ENCODE data around the gene PLCH2.

PLCH2 gene

DNA sequence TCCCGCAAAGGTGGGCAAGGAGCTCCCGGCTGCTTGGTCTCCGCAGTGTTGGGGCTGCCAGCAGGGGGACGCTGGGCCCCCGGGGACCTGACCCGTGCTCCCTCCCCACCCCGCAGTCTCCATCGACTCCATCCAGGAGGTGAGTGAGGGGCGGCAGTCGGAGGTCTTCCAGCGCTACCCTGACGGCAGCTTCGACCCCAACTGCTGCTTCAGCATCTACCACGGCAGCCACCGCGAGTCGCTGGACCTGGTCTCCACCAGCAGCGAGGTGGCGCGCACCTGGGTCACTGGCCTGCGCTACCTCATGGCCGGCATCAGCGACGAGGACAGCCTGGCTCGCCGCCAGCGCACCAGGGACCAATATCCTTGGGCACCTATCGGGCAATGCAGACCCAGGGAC, 3.5 kb downstream of the PLCH2 start:
- no peak for DNase-seq (ENCODE audit: low read depth)

DNA sequence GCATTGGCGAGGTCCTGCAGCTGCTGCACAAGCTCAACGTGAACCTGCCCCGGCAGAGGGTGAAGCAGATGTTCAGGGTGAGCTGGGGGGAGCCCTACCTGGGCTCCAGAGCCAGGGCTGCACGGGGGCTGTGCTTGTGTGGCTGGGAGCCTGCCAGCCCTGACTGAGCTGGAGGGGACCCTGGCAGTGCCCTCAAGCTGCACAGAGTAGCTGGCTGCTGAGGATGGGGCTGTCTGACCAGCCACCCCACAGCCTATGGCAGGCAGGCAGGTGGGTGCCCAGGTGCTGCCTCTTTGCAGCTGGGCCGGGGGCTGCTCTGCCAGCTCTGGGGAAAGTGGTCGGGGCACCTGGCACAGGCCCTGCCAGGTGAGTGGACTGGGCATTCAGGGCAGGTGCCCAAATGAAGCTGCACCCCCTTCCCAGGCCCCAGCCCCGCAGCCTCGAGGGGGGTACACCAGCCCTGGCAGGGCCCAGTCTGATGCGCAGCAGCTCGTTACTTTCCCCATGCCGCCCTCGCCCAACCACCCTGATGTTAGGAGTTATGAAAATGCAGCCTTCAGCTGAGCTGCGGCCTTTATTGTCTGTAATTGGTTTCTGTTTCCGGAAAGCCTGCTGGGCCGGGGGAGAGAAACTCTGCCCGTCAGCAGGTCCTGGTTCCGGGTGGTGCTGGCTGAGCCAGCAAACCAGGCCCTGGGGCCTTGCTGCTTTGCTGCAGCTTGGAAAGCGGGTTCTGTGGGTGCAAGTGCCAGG, 4.3 kb downstream of the PLCH2 start:
- no peak for DNase-seq (ENCODE audit: low read depth)

GRCh38 chr1:2480986-2481364, 4.9 kb downstream of the PLCH2 start:
- DNase-seq (ENCODE audit: low read depth) = no peak

GRCh38 chr1:2481885-2482284, 5.8 kb downstream of the PLCH2 start:
- DNase-seq (ENCODE audit: low read depth) = no peak

GRCh38 chr1:2482588-2482987, 6.5 kb downstream of the PLCH2 start:
- DNase-seq (ENCODE audit: low read depth) = no peak

- no peak for DNase-seq (ENCODE audit: low read depth)
Observed at GRCh38 chr1:2483026-2483425, 6.9 kb downstream of the PLCH2 start.

DNA sequence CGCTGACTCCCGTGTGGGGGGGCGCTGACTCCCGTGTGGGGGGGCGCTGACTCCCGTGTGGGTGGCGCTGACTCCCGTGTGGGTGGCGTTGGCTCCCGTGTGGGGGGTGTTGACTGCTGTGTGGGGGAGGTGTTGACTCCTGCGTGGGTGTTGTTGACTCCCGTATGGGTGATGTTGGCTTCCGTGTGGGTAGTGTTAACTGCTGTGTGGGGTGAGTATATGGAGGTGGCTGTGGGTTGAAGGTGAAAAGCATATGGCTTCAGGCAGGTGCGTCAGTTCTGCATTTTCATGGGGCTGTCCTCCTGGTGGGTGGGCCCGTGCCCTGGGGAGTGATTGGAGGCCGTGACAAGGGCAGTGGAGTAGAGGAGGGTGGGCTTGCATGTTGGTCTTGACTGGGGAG, 7.9 kb downstream of the PLCH2 start:
- DNase-seq (ENCODE audit: low read depth) = no peak

GRCh38 chr1:2486041-2486440, 10.0 kb downstream of the PLCH2 start:
- no peak for DNase-seq (ENCODE audit: low read depth)

DNA sequence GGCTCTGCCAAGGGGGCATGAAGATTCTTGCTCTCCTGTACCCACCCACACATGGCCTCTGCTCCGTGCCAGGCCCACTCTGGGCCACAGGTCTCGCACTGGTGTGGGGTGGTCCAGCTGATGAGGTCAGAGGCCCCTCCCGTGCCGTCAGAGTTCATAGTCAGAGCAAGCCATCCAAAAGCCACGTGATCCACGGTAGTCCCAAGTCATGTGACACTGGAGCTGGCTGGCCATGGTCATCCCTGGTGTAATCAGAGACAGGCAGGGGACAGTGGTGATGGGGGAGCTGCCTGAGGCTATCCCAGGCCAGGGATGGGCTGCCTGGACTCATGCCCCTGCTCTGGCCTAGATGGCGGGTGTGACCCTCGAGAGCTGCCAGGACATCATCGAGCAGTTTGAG, 10.5 kb downstream of the PLCH2 start:
- DNase-seq (ENCODE audit: low read depth) = no peak

GRCh38 chr1:2488688-2489087, 12.6 kb downstream of the PLCH2 start:
- DNase-seq (ENCODE audit: low read depth) = no peak

DNA sequence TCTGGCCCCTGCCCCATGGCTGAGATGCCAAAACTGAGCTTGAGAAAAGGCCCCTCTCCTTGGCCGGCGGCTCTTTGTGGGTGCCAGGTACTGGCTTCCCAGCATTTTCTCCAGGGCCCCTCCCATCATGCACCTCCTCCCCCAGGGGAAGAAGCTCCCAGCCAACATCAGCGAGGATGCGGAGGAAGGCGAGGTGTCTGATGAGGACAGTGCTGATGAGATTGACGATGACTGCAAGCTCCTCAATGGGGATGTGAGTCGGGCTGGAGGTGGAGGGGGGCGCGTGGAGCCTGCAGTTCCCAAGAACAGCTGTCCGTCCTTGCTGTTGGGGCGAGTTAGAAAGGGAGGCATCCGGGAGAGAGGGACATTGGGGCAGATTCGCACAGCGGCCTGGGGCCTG, 13.5 kb downstream of the PLCH2 start:
- no peak for DNase-seq (ENCODE audit: low read depth)

- no peak for DNase-seq (ENCODE audit: low read depth)
Observed at GRCh38 chr1:2492091-2492490, 16.0 kb downstream of the PLCH2 start.

- DNase-seq (ENCODE audit: low read depth) = no peak
Observed at GRCh38 chr1:2493218-2493617, 17.1 kb downstream of the PLCH2 start.

DNA sequence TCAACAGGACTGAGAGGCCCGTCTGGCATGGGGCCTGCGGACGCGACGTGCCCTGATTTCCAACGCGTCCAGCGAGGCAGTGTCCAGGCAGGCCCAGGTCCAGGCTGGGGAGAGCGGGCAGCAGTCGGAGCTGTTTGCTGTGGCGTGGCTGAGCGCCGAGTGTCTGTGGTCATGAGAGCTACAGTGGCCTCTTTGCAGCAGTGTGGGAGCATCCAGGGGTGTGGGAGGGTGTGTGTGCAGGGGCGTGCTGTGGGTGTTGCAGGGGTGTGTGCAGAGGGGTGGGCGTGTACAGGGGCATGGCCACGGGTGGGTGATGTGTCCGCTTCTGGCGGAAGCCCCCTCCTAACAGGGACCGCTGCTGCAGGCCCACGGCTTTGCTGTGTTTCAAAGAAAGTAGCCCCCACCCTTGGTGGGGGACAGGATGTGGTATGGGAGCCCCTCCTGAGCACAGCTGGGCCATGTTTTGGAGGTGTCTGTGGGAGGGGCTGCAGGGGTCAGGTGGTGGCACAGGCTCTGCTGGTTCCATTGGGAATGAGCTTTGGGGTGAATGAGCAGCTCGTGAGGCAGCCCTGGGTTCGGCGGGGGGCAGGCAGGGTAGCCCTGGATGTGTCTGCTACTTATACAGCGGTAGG, 17.7 kb downstream of the PLCH2 start:
- no peak for DNase-seq (ENCODE audit: low read depth)

DNA sequence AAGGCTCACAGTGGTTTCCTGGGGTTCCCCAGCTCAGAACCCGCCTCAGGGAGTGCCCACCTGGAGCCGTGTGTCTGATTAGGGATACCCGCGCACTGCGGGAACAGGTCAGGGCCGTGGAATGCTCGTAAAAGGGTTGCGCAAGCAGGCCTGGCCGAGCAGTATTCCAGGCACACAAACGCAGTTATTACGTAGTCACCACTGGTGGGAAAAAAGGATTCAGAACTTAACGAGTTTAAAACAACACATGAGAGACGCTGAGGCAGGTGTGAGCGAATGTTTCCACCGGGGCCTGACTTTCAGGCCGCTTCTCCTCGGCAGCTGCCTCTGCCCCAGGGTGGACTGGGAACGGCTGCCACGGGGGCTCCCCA, 18.2 kb downstream of the PLCH2 start:
- no peak for DNase-seq (ENCODE audit: low read depth)

- no peak for DNase-seq (ENCODE audit: low read depth)
Observed at GRCh38 chr1:2495026-2495425, 18.9 kb downstream of the PLCH2 start.

DNA sequence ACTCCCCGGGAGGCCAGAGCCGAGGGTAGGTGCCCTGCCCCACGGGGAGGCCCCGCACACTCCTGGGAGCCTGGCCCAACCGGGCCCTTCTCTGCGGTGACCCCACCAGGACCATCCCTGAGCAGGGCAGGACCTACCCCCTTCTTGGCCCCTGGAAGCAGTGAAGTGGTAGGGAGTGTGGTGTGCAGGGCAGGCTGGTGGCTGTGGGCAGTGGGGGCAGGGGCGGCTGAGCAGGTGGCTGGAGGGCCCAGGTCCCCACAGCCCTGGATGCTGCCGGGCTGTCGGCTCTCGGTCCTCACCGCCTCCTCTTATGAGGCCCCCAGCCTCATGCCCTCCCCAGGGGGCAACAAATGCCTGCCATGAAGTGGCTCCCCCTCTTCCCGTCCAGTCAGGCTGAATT, 19.5 kb downstream of the PLCH2 start:
- DNase-seq (ENCODE audit: low read depth) = no peak

DNA sequence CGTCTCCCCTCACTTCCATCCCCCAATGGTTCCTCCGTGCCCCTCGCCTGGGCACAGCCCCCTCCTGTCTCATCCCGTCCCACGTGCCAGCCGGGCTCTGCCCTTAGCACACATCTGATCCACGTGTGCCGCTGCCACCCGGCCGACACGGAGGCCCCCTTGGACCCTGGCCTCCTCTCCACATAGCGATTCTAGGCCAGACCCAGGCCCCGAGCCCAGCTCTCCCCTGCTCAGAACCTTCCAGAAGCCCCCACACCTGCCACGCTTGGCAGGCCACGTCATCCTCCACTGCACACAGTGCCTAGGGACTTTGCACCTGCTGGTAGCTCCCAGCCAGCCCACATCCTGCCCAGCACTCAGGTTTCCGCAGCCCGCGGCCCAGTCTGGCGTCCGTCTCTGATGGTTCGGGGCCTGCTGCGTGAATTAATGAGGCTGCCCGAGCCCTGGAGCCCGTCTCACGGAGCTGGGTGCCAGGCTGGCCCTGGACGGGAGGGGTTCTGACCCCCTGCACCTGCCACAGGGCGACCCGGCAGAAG, 20.1 kb downstream of the PLCH2 start:
- DNase-seq (ENCODE audit: low read depth) = no peak

GRCh38 chr1:2496746-2497145, 20.7 kb downstream of the PLCH2 start:
- DNase-seq (ENCODE audit: low read depth) = no peak

GRCh38 chr1:2497891-2498290, 21.8 kb downstream of the PLCH2 start:
- no peak for DNase-seq (ENCODE audit: low read depth)

DNA sequence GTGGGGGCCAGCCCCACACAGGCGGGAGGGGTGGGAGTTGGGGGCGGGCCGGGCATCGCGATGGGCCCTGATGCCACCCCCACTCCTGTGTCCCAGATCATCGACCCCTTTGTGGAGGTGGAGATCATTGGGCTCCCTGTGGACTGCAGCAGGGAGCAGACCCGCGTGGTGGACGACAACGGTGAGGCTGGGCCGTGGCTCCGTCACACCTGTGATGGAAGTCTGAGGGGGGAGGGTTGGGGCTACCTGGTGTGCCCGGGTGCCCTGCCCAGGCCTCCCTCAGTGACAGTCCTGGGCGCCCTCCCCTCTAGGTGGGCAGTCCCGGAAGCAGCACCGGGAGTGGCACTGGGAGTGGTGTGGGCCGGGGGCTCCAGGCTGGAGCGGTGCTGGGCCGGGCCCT, 22.6 kb downstream of the PLCH2 start:
- DNase-seq (ENCODE audit: low read depth) = no peak

DNA sequence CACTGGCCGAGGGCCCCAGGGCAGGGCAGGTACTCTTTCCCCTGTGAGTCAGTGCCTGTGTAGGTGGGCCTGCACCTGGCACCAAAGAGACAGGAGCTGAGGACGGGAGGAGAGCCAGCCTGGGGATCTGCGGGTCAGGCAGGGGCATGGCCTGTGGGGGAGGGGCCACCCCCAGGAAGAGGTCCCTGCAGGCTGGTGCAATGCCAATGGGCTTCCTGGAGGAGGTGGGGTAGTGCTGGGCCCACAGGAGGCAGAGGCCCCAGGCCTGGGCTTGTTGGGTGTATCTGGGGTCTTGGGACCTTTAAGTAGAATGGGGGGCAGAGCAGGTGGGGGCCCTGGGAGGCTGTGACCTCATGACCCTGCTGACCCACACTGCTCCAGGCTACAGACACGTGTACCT, 23.2 kb downstream of the PLCH2 start:
- DNase-seq (ENCODE audit: low read depth) = no peak

- no peak for DNase-seq (ENCODE audit: low read depth)
Observed at GRCh38 chr1:2499986-2500596, 24.0 kb downstream of the PLCH2 start.
